SK-N-SH (cell line): Measurements from ENCODE around the gene ATP8A2. TPM values are rescaled to one million over a fixed set of nuclear protein-coding genes. Genes with fewer than 3 reads are reported as not detected.

Experiments
- CTCF ChIA-PET: fragments of 300-600, 350-600 bp; formaldehyde crosslinking; extraction: SDS; loops from one replicate; lab custom pipeline; 2021; lab: Yijun Ruan, JAX
- POLR2A ChIA-PET: fragments of 350-600 bp; sonication (Branson Sonifier 250); formaldehyde crosslinking; extraction: SDS; loops from one replicate; lab custom pipeline; 2020; ENCODE audit warnings: antibody characterized with exemption, inconsistent platforms; lab: Yijun Ruan, JAX
- DNase-seq: peaks from one replicate; pipeline ENCODE4 v3.0.0; 2012
- H2AFZ ChIP-seq: fragments of 200-600 bp; sonication (generic); 2 replicates; pipeline ENCODE4 v1.8.1; 2016; ENCODE audit warnings: antibody characterized with exemption, mild to moderate bottlenecking, low read depth
- H3F3A ChIP-seq: fragments of 200-600 bp; sonication (generic); replicated peaks from 2 replicates; pipeline ENCODE3; 2016; ENCODE audit warnings: antibody characterized with exemption, mild to moderate bottlenecking; ENCODE audit not compliant: insufficient read depth
- H3K27ac ChIP-seq, 2 experiments: fragments of 200-500 bp in 1 of 2; fragments of 200-600 bp in 1 of 2; sonication (Bioruptor generic) in 1 of 2; sonication (generic), shearing (Covaris generic) in 1 of 2; 2 replicates each; pipeline versions ENCODE4 v1.5.1 to v1.6.1; 2014 to 2016; ENCODE audit warnings: low read depth in 2 of 2, inconsistent platforms in 1 of 2, low read length in 1 of 2, mild to moderate bottlenecking in 1 of 2, mixed read lengths in 1 of 2
- H3K27me3 ChIP-seq: fragments of 200-600 bp; sonication (generic), shearing (Covaris generic); 2 replicates; pipeline ENCODE4 v1.6.1; 2016; ENCODE audit warnings: mixed run types; ENCODE audit not compliant: insufficient read depth
- H3K36me3 ChIP-seq, 2 experiments: fragments of 200-500 bp in 1 of 2; fragments of 200-600 bp in 1 of 2; sonication (Bioruptor generic) in 1 of 2; sonication (generic) in 1 of 2; replicated peaks in 1 of 2; 2 replicates each; pipeline versions ENCODE3 to v1.5.1; 2014 to 2016; ENCODE audit warnings: low read length in 1 of 2, mild to moderate bottlenecking in 1 of 2; ENCODE audit not compliant: insufficient read depth in 2 of 2, control insufficient read depth in 1 of 2
- H3K4me1 ChIP-seq, 2 experiments: fragments of 200-500 bp in 1 of 2; fragments of 200-600 bp in 1 of 2; sonication (Bioruptor generic) in 1 of 2; sonication (generic), shearing (Covaris generic) in 1 of 2; 2 replicates each; pipeline versions ENCODE4 v1.5.1 to v1.6.1; 2014 to 2016; ENCODE audit warnings: low read depth in 1 of 2, low read length in 1 of 2, mixed run types in 1 of 2; ENCODE audit not compliant: insufficient read depth in 2 of 2, control insufficient read depth in 1 of 2
- H3K4me2 ChIP-seq: fragments of 200-600 bp; sonication (generic), shearing (Covaris generic); 2 replicates; pipeline ENCODE4 v1.6.1; 2017; ENCODE audit warnings: mixed run types
- H3K4me3 ChIP-seq, 2 experiments: fragments of 200-500 bp in 1 of 2; fragments of 200-600 bp in 1 of 2; sonication (Bioruptor generic) in 1 of 2; sonication (generic), shearing (Covaris generic) in 1 of 2; 2 replicates each; pipeline versions ENCODE4 v1.5.1 to v1.8.1; 2014 to 2016; ENCODE audit warnings: low read depth in 2 of 2, inconsistent platforms in 1 of 2, low read length in 1 of 2, mild to moderate bottlenecking in 1 of 2, mixed read lengths in 1 of 2, moderate library complexity in 1 of 2
- H3K79me2 ChIP-seq: fragments of 200-600 bp; sonication (generic); 2 replicates; pipeline ENCODE4 v1.8.1; 2017; ENCODE audit warnings: mild to moderate bottlenecking; ENCODE audit not compliant: insufficient read depth
- H3K9ac ChIP-seq: fragments of 200-600 bp; sonication (generic); 2 replicates; pipeline ENCODE4 v1.6.1; 2017; ENCODE audit warnings: mixed run types
- H3K9me2 ChIP-seq: fragments of 200-600 bp; sonication (generic); 2 replicates; pipeline ENCODE4 v1.6.1; 2017; ENCODE audit warnings: mixed run types
- H3K9me3 ChIP-seq: fragments of 200-600 bp; sonication (generic); 2 replicates; pipeline ENCODE4 v1.6.1; 2017; ENCODE audit warnings: mixed run types, mild to moderate bottlenecking, moderate library complexity
- H4K20me1 ChIP-seq: fragments of 200-600 bp; sonication (generic); 2 replicates; pipeline ENCODE4 v1.6.1; 2017; ENCODE audit warnings: mild to moderate bottlenecking, mixed run types; ENCODE audit not compliant: insufficient read depth
- CHD2 ChIP-seq: fragments of 150-350 bp; IDR thresholded peaks from 2 replicates; pipeline ENCODE4 v1.6.1; 2018; ENCODE audit warnings: low read length; ENCODE audit not compliant: partially characterized antibody
- CTCF ChIP-seq: fragments of 200-600 bp; sonication (generic); IDR thresholded peaks from 2 replicates; pipeline ENCODE4 v1.6.1; 2017; ENCODE audit warnings: antibody characterized with exemption, mild to moderate bottlenecking, moderate library complexity
- ELF1 ChIP-seq: IDR thresholded peaks from 2 replicates; pipeline ENCODE4 v1.4.0; 2012
- FOSL2 ChIP-seq: IDR thresholded peaks from 2 replicates; pipeline ENCODE4 v1.4.0; 2012; ENCODE audit warnings: low read depth, mild to moderate bottlenecking, moderate library complexity, borderline replicate concordance
- FOXM1 ChIP-seq: IDR thresholded peaks from 2 replicates; pipeline ENCODE4 v1.4.0; 2012; ENCODE audit warnings: low read depth, mild to moderate bottlenecking
- GABPA ChIP-seq: IDR thresholded peaks from 2 replicates; pipeline ENCODE4 v1.4.0; 2012; ENCODE audit warnings: low read depth, mild to moderate bottlenecking
- GATA2 ChIP-seq: sonication (generic); formaldehyde crosslinking; IDR thresholded peaks from 2 replicates; pipeline ENCODE4 v1.5.0; 2020; ENCODE audit warnings: mild to moderate bottlenecking, missing genetic modification reagents
- MAX ChIP-seq: IDR thresholded peaks from 2 replicates; pipeline ENCODE4 v1.4.0; 2012; ENCODE audit warnings: low read depth
- MEF2A ChIP-seq: IDR thresholded peaks from 2 replicates; pipeline ENCODE4 v1.4.0; 2012; ENCODE audit warnings: low read depth, borderline replicate concordance
- NRF1 ChIP-seq: IDR thresholded peaks from 2 replicates; pipeline ENCODE4 v1.6.1; 2012; ENCODE audit warnings: low read depth, mild to moderate bottlenecking, low read length
- RAD21 ChIP-seq: IDR thresholded peaks from 2 replicates; pipeline ENCODE4 v1.6.1; 2012; ENCODE audit warnings: mild to moderate bottlenecking, low read length
- SIN3A ChIP-seq: IDR thresholded peaks from 2 replicates; pipeline ENCODE4 v1.6.1; 2012; ENCODE audit warnings: low read depth, mild to moderate bottlenecking, low read length, moderate library complexity, borderline replicate concordance
- USF1 ChIP-seq: IDR thresholded peaks from 2 replicates; pipeline ENCODE4 v1.4.0; 2012; ENCODE audit warnings: low read depth, borderline replicate concordance
- USF2 ChIP-seq: fragments of 150-350 bp; IDR thresholded peaks from 2 replicates; pipeline ENCODE4 v1.6.1; 2017; ENCODE audit warnings: antibody characterized with exemption, low read length, low read depth, borderline replicate concordance
- YY1 ChIP-seq: IDR thresholded peaks from 2 replicates; pipeline ENCODE4 v1.4.0; 2012; ENCODE audit warnings: low read depth, mild to moderate bottlenecking
- ZBTB33 ChIP-seq: IDR thresholded peaks from 2 replicates; pipeline ENCODE4 v1.4.0; 2012; ENCODE audit warnings: low read depth, borderline replicate concordance
- WGBS: methylation state at CpG from one replicate; pipeline ENCODE4 v1.1.6; 2017; ENCODE audit warnings: low lambda C conversion rate; 5-methylcytosine and 5-hydroxymethylcytosine counted together
- polyA plus RNA-seq, 3 experiments: library from polyadenylated mRNA; depleted of rRNA; stranded (reverse); fragments of >200 nt; gene quantifications; 2 replicates each; pipeline ENCODE4 v1.2.3, GENCODE V29; 2012

The ATP8A2 gene
- polyA plus RNA-seq, 1 of the 3 experiments (the other 2 are of a cell fraction), result 0.02 TPM

GRCh38 chr13:25602176-25602575 lies 230.4 kb downstream of the ATP8A2 start:
- Histone ChIP-seq H3K9ac (no peak overlapping the region), H3K4me3 (no peak overlapping the region), H3K9me2 (no peaks in the 10 kb centered on the region), H3K36me3 (no peaks in the 10 kb centered on the region), H3K4me2 (no peak overlapping the region), H3K9me3 (no peaks in the 10 kb centered on the region), H3K27me3 (no peaks in the 10 kb centered on the region), H2AFZ (no peak overlapping the region), H3K27ac (no peak overlapping the region), H3K4me1 (no peaks in the 10 kb centered on the region; a peak in 1 of 4 replicates), H3F3A (no peaks in the 10 kb centered on the region), H3K79me2 (no peaks in the 10 kb centered on the region), H4K20me1 (no peaks in the 10 kb centered on the region)
- 21% methylated on average over 2 of the region's 2 CpGs for WGBS
- POLR2A ChIA-PET, result no interaction called here
- TF ChIP-seq GABPA (no peak), RAD21 (no peak), YY1 (no peak), MEF2A (no peak), USF1 (no peak), FOXM1 (no peak), CTCF (no peak), ELF1 (no peak), CHD2 (no peak), USF2 (no peak), ZBTB33 (no peak), GATA2 (CRISPR knock-in tag) (no peak)
- CTCF ChIA-PET, result interaction anchor here (1.0 kb wide), 1 partner anchor 28 kb away, joined by 3 read pairs; no protein-coding TSS in a partner anchor
- no peak for DNase-seq

- H3K4me2 ChIP-seq, result no peak overlapping the region
- ChIA-PET POLR2A (no interaction called here), CTCF (interaction anchor here (1.4 kb wide), 1 partner anchor 30 kb away, joined by 5 read pairs; no protein-coding TSS in a partner anchor)
- H3K9ac ChIP-seq, result no peak overlapping the region
- WGBS, result 4% methylated on average over 1 of the region's 1 CpG
- H3F3A ChIP-seq, result no peaks in the 10 kb centered on the region
- no peak overlapping the region for H2AFZ ChIP-seq
- H3K4me1 ChIP-seq, result no peaks in the 10 kb centered on the region; a peak in 1 of 4 replicates
- no peak for TF ChIP-seq MAX
- no peak for TF ChIP-seq ELF1
- TF ChIP-seq NRF1, result no peak
- TF ChIP-seq MEF2A, result no peak
- TF ChIP-seq FOSL2, result no peak
- TF ChIP-seq SIN3A, result no peak
- no peak for TF ChIP-seq GATA2 (CRISPR knock-in tag)
- no peak for TF ChIP-seq RAD21
- no peak for TF ChIP-seq GABPA
- no peaks in the 10 kb centered on the region for H3K36me3 ChIP-seq
- no peak for DNase-seq
- no peak overlapping the region for H3K4me3 ChIP-seq
- H3K9me3 ChIP-seq, result no peaks in the 10 kb centered on the region
- H3K27ac ChIP-seq, result no peak overlapping the region
- no peaks in the 10 kb centered on the region for H4K20me1 ChIP-seq
- no peaks in the 10 kb centered on the region for H3K9me2 ChIP-seq
- H3K27me3 ChIP-seq, result no peaks in the 10 kb centered on the region
- no peaks in the 10 kb centered on the region for H3K79me2 ChIP-seq
Measured at GRCh38 chr13:25604106-25604505, 232.3 kb downstream of the ATP8A2 start.
